Activated naive CD4-positive, alpha-beta T cell treated with anti-CD3 and anti-CD28 coated beads, Interleukin-2, amount 50 U/mL, for 24 hours (primary cell): ENCODE measurements around the gene ANKDD1B.
A peak's percentile ranks its signal among the peaks of the same experiment; 100 is the strongest.
"Not testable (repeated sequence)": the region's sequence is repeated elsewhere in the genome, so short reads cannot be mapped to it uniquely, and the experiment has no call there.

Source experiments
- H3K27ac Mint-ChIP-seq: one replicate; pipeline ENCODE4 v1.8.0; 2021; ENCODE audit warnings: mild to moderate bottlenecking, mixed read lengths
- H3K27me3 Mint-ChIP-seq: one replicate; pipeline ENCODE4 v1.8.0; 2021; ENCODE audit warnings: mixed read lengths
- H3K36me3 Mint-ChIP-seq: one replicate; pipeline ENCODE4 v1.8.0; 2021; ENCODE audit warnings: mixed read lengths
- H3K4me1 Mint-ChIP-seq: one replicate; pipeline ENCODE4 v1.8.0; 2021; ENCODE audit warnings: mixed read lengths
- H3K4me3 Mint-ChIP-seq: one replicate; pipeline ENCODE4 v1.8.0; 2021; ENCODE audit warnings: mild to moderate bottlenecking, mixed read lengths
- H3K9me3 Mint-ChIP-seq: one replicate; pipeline ENCODE4 v1.8.0; 2021; ENCODE audit warnings: mixed read lengths

The ANKDD1B gene

DNA sequence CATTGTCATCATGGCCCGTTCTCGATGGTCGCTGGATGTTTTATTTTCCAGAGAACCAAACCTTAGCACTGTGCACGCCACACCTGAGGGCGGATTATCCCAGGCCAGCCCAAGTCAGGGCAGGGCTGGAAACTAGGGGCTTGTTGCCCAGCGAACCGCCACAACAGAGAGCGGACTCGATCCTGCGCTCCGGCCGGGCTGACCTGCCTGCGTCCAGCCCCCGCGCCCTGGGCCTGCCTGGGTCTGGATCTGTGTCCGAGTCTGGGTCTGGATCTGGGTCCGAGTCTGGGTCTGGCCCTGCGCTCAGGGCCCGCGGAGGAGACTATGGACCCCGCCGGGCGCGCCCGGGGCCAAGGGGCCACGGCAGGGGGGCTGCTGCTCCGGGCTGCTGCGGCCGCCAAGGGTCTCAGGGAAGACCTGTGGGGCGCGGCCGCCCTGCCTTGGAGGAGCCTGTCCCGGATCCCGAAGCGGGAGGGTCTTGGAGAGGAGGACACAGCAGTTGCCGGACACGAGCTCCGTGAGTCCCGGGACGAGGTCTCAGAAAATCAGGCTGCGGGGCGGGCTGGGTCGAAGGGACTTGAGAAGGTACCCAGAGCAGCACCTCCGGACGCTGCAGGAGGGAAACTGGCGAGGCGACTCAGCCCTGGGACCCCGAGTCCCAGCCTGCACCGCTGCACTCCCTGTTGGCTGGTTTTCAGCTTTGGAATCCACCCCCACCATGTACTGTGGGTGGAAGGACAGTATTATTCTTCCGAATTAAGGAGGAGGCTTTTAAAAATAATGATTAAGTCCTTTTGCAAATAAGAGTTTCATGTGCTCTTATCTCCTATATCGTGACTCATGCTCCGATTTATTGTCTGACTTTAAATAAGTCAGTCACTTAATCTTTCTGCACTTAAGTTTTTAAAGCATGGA is at the start of gene ANKDD1B:
ANKDD1B (plus strand) TSS at position 143 of the 915 bp plus-strand sequence; CDS start at position 325, 182 bp downstream.
- H3K27ac Mint-ChIP-seq: no peak within 1 kb of the TSS
- peaks cover 5% of the 10 kb centered on the region for H3K36me3 Mint-ChIP-seq
- H3K4me1 Mint-ChIP-seq: no peaks in the 10 kb centered on the region
- peaks cover 18% of the 10 kb centered on the region for H3K27me3 Mint-ChIP-seq
- no peak within 1 kb of the TSS for H3K4me3 Mint-ChIP-seq
- H3K9me3 Mint-ChIP-seq: no peaks in the 10 kb centered on the region

DNA sequence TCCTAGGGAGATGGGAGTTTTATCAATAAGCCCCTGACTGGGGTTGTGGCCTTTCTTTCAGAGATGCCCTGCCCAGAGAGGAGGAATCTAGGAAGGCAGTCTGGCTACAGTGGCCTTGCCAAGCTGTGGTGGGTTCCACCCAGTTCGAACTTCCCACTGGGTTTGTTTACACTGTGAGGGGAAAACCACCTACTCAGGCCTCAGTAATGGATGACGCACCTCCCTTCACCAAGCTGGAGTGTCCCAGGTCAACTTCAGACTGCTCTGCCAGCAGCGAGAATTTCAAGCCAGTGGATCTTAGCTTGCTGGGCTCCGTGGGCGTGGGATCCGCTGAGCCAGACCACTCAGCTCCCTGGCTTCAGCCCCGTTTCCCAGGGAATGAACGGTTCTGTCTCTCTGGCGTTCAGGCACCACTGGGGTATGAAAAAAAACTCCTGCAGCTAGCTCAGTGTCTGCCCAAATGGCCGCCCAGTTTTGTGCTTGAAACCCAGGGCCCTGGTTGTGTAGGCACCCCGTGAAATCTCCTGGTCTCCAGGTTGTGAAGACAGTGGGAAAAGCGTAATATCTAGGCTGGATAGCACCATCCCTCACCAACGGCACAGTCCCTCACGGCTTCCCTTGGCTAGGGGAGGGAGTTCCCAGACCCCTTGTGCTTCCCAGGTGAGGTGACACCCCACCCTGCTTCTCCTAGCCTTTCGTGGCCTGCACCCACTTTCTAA is 45.1 kb upstream of the ANKDD1B start:
- peak overlapping the region; percentile 3 for H3K4me3 Mint-ChIP-seq
- H3K27ac Mint-ChIP-seq: peak overlapping the region; percentile 87
- H3K4me1 Mint-ChIP-seq: peaks cover 62% of the 10 kb centered on the region
- H3K9me3 Mint-ChIP-seq: peaks cover 11% of the 10 kb centered on the region
- peaks cover 42% of the 10 kb centered on the region for H3K36me3 Mint-ChIP-seq
- not testable (repeated sequence) for H3K27me3 Mint-ChIP-seq

DNA sequence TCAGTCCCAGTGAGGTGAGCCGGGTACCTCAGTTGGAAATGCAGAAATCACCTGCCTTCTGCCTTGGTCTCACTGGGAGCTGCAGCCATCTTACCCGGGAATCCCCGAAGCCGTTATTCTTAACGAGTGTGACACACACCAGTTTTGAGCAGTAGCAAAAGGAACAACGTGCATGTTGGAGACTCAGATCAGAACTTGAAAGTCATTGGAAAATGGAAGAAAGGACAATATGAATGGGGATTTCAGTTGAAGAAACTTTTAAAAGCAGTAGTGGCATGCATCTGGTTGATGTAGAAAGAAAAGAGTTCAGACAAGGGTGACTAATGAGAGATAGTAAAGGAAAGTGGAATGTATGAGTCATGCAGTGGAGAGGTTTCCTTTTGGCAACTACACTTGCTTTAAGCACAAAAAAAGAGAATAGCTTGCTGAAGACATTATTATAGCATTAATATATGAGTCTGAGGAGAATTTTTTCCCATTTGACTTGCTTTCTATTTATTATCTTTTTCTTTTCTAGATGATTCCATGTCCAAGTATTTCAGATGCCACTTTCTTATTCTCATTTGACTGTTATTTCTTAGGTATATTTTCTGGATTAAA is 44.4 kb upstream of the ANKDD1B start:
- Mint-ChIP-seq H3K36me3 (peaks cover 40% of the 10 kb centered on the region), H3K4me3 (peak overlapping the region; percentile 3), H3K27ac (peak overlapping the region; percentile 99), H3K4me1 (peaks cover 56% of the 10 kb centered on the region), H3K9me3 (peaks cover 11% of the 10 kb centered on the region), H3K27me3 (no peaks in the 10 kb centered on the region)

DNA sequence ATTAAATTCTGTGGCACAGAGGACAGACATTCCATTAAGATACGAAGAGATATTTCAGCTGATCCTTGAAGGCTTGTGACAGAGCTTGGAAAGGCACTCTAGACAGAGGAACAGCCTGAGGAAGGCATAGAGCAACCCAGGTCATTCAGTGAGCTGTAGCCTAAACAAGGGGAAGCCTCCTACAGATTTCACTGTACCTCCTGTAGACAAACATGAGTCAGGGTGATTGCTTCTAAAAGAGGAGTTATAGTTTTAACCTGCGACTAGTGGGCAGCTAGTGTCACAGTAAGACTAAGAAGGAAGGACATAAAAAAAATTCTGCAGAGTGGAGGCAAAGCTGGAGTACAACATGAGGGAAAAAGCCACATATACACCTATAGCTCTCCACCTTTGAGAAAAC is 43.5 kb upstream of the ANKDD1B start:
- peaks cover 11% of the 10 kb centered on the region for H3K9me3 Mint-ChIP-seq
- H3K36me3 Mint-ChIP-seq: peaks cover 34% of the 10 kb centered on the region
- peak overlapping the region; percentile 79 for H3K4me3 Mint-ChIP-seq
- no peaks in the 10 kb centered on the region for H3K27me3 Mint-ChIP-seq
- H3K4me1 Mint-ChIP-seq: peaks cover 51% of the 10 kb centered on the region
- H3K27ac Mint-ChIP-seq: peak overlapping the region; percentile 99

DNA sequence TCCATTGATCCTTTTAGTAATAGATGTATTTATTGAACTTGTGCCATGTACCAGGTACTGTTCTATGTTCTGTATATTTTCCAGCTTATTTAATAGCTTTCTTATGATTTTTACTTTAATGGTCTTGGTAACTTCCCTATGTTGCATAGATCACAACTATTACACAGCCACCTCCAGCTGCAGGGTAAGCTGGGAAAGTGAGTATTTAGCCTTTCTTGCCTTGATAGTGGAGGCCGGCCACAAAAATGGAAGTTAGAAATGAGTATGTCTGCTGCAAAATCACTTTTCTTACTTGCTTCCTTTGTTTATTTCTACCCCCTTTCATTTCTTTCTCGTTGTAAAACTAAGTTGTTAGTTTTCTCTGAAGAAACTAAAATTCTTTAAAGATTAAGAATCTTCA is 43.1 kb upstream of the ANKDD1B start:
- H3K27me3 Mint-ChIP-seq: no peaks in the 10 kb centered on the region
- H3K9me3 Mint-ChIP-seq: peaks cover 10% of the 10 kb centered on the region
- peaks cover 34% of the 10 kb centered on the region for H3K36me3 Mint-ChIP-seq
- no peak overlapping the region for H3K4me3 Mint-ChIP-seq
- H3K4me1 Mint-ChIP-seq: peaks cover 51% of the 10 kb centered on the region
- peak overlapping the region; percentile 99 for H3K27ac Mint-ChIP-seq

DNA sequence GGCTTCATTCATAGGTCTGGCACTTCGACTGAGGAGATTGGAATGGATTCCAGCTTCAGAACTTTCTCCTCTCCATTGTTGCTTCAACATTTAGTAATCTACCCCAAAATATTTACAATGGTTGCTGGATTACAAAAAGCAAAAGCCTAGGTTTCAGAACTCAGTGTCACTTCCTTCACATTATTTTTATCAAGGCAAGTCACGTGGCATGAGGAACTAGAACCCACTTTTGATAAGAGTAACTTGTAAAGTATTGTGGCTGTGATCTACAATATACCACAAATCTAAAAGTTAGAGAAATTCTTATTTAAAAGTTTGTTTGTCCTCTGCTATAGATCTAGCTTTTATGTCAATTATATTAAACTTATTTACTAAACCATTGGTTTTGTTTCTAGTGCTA is 39.7 kb upstream of the ANKDD1B start:
- peaks cover 29% of the 10 kb centered on the region for H3K4me1 Mint-ChIP-seq
- no peak overlapping the region for H3K4me3 Mint-ChIP-seq
- H3K36me3 Mint-ChIP-seq: peaks cover 23% of the 10 kb centered on the region
- H3K27ac Mint-ChIP-seq: no peak overlapping the region
- no peaks in the 10 kb centered on the region for H3K9me3 Mint-ChIP-seq
- no peaks in the 10 kb centered on the region for H3K27me3 Mint-ChIP-seq

DNA sequence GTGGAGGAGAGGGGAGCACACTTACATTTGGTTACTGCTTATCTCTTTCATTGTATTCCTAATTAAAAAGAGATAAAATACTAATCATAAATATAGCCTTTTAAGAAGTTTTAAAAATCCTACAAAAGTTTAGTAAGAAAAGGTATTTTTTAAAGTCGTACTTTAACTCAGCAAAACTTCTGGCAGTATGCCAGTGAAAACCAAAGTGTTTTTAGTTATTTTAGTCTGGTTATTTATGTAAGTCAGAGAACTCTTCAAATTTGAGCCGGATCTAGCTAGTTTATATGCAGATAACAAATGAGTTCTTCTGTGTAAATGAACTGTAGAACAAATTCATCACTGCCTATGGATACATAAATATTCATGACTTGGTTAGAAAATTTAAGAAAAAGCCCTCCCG is 36.5 kb upstream of the ANKDD1B start:
- peaks cover 18% of the 10 kb centered on the region for H3K36me3 Mint-ChIP-seq
- peak overlapping the region; percentile 17 for H3K27ac Mint-ChIP-seq
- H3K27me3 Mint-ChIP-seq: no peaks in the 10 kb centered on the region
- no peaks in the 10 kb centered on the region for H3K9me3 Mint-ChIP-seq
- peaks cover 6% of the 10 kb centered on the region for H3K4me1 Mint-ChIP-seq
- H3K4me3 Mint-ChIP-seq: no peak overlapping the region

DNA sequence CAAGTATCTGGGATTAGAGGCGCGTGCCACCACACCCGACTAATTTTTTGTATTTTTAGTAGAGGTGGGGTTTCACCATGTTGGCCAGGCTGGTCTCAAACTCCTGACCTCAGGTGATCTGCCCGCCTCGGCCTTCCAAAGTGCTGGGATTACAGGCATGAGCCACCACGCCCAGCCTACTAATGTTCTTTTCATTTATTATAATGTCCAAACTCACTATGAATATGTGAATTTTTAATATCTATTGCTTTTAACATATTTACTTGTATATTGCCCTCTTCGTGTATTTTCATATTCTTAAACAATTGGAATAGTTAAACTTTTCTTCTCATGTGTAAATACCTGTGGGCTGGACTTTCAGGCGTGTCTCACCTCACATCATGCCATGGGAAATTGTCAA is 33.0 kb upstream of the ANKDD1B start:
- H3K36me3 Mint-ChIP-seq: peaks cover 12% of the 10 kb centered on the region
- H3K27me3 Mint-ChIP-seq, H3K9me3 Mint-ChIP-seq, H3K4me3 Mint-ChIP-seq, H3K4me1 Mint-ChIP-seq, H3K27ac Mint-ChIP-seq: not testable (repeated sequence)

DNA sequence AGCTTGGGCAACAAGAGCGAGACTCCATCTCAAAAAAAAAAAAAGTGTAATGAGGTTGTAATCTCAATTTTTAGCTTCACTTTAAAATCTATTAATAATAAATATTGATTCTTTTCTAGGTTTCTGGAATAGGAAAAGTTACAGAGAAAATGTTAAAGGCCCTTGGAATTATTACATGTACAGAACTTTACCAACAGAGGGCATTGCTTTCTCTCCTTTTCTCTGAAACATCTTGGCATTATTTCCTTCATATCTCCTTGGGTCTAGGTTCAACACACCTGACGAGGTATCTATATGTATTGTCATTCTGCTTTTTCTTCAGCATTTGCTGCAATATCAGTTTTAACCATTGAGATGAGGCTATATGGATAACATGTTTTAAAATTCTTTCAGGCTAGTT is 26.6 kb upstream of the ANKDD1B start:
- Mint-ChIP-seq H3K27ac (no peak overlapping the region), H3K4me1 (no peaks in the 10 kb centered on the region), H3K9me3 (no peaks in the 10 kb centered on the region), H3K36me3 (peaks cover 13% of the 10 kb centered on the region), H3K27me3 (no peaks in the 10 kb centered on the region), H3K4me3 (no peak overlapping the region)

DNA sequence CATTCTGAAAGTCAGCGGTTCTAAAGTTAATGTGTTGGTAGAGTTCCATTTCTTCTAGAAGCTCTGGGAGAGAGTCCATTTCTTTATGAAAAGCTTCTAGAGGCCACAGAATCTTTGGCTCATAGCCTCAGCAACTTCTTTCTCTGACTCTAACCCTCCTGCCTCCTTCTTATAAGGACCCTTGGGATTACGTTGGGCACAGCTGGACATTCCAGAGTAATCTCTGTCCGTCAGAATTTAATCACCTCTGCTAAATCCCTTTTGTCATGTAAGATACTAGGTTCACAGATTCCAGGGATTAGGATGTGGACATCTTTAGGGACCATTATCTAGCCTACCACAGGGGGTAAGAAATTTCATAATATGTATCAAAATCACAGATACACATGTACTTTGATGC is 22.6 kb upstream of the ANKDD1B start:
- H3K27me3 Mint-ChIP-seq: no peaks in the 10 kb centered on the region
- H3K36me3 Mint-ChIP-seq: peaks cover 16% of the 10 kb centered on the region
- H3K9me3 Mint-ChIP-seq: no peaks in the 10 kb centered on the region

DNA sequence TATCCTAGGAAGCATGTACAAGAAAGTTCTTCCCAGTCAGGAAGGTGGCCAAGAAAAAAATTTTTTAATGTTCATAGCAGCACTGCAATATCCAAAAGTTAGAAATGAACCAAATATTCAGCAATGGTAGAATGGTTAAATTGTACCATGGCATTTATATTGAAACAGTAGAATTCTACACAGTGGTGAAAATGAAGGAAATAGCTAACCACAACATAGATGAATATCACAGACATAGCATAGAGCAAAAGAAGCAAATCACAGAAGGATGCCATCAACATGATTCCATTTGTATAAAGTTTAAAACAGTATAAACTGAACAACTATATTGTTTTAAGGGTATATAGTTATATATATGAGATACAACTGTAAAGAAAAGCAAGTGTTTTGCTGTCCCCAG is 10.7 kb upstream of the ANKDD1B start:
- Mint-ChIP-seq H3K9me3 (no peaks in the 10 kb centered on the region), H3K4me3 (no peak overlapping the region), H3K27ac (no peak overlapping the region), H3K36me3 (peaks cover 24% of the 10 kb centered on the region), H3K27me3 (no peaks in the 10 kb centered on the region), H3K4me1 (peaks cover 11% of the 10 kb centered on the region)

More for the DNA sequence above, 22.6 kb upstream of the ANKDD1B start:
- H3K27ac Mint-ChIP-seq: no peak overlapping the region
- H3K4me3 Mint-ChIP-seq: no peak overlapping the region
- H3K4me1 Mint-ChIP-seq: no peaks in the 10 kb centered on the region

DNA sequence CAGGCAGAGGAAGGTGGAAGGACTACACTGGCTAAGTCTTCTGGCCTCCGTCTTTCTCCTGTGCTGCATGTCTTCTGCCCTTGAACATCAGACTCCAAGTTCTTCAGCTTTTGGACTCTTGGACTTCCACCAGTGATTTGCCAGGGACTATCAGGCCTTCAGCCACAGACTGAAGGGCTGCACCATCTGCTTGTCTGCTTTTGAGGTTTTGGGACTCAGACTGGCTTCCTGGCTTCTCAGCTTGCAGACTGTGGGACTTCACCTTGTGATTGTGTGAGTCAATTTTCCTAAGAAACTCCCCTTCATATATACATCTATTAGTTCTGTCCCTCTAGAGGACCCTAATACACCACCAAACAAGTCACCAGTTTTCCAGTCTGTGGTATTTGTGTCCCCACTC is 9.7 kb upstream of the ANKDD1B start:
- H3K9me3 Mint-ChIP-seq: no peaks in the 10 kb centered on the region
- peaks cover 22% of the 10 kb centered on the region for H3K36me3 Mint-ChIP-seq
- no peak overlapping the region for H3K27ac Mint-ChIP-seq
- H3K27me3 Mint-ChIP-seq: no peaks in the 10 kb centered on the region
- H3K4me3 Mint-ChIP-seq: no peak overlapping the region
- H3K4me1 Mint-ChIP-seq: peaks cover 11% of the 10 kb centered on the region

DNA sequence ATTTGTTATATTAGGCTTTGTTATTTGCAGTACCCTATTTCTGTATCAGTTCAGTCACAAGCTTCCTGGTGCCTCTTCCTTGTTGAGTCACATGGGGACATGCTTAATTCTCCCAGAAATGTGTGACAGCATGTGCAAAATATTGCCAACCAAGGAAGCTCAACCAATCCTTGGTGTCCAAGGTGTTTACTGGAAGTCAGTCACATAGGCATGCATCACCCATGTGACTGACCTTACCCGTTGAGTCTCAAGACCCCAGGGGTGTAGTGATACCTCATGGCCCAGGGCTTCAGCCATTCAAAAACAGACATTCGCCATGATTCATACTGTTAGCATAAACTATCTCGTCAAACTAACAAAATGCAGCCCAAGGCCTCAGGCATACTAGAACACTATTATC is 9.3 kb upstream of the ANKDD1B start:
- Mint-ChIP-seq H3K9me3 (no peaks in the 10 kb centered on the region), H3K27ac (no peak overlapping the region), H3K27me3 (no peaks in the 10 kb centered on the region), H3K36me3 (peaks cover 22% of the 10 kb centered on the region), H3K4me3 (no peak overlapping the region), H3K4me1 (peaks cover 11% of the 10 kb centered on the region)

DNA sequence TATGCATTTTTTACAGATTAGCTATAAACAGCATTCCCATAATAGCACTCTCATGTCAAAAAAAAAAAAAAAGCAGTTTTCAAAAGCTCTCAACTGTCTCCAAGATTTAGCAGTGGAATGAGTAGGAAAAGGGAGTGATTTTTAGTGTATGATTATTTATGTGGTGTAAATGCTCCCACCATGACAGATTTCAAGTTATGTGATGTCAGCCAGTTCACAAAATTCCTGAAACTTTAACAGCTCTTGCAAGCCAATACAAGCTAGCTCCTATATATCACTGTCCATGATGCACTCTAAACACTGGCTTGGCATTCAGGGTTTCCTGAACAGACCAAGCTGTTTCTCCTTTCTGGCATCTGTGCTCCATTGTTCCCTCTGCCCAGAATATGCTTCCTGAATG is 7.9 kb upstream of the ANKDD1B start:
- H3K4me3 Mint-ChIP-seq: no peak overlapping the region
- H3K27me3 Mint-ChIP-seq: no peaks in the 10 kb centered on the region
- no peak overlapping the region for H3K27ac Mint-ChIP-seq
- H3K36me3 Mint-ChIP-seq: peaks cover 21% of the 10 kb centered on the region
- no peaks in the 10 kb centered on the region for H3K9me3 Mint-ChIP-seq
- peaks cover 11% of the 10 kb centered on the region for H3K4me1 Mint-ChIP-seq

DNA sequence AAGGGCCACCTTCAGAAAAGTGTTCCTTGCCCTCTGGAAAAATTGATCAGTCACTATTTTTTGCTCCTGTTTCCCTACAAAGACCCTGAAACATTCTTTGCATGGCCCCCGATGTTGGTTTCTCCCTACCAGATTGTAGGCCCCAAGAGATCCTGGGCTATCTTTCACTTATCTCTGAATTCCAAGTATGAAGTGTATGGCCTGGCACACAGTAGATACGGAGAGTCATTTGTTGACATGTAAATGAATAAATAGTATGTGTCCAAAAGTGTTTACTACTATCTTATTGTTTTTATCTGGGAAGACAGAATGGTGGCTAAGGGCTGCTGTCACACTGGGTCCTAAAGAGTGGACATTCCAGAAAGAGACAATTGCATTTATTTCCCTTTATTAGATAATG is 7.4 kb upstream of the ANKDD1B start:
- Mint-ChIP-seq H3K36me3 (peaks cover 21% of the 10 kb centered on the region), H3K27ac (no peak overlapping the region), H3K9me3 (no peaks in the 10 kb centered on the region), H3K27me3 (no peaks in the 10 kb centered on the region), H3K4me1 (peaks cover 11% of the 10 kb centered on the region), H3K4me3 (no peak overlapping the region)

DNA sequence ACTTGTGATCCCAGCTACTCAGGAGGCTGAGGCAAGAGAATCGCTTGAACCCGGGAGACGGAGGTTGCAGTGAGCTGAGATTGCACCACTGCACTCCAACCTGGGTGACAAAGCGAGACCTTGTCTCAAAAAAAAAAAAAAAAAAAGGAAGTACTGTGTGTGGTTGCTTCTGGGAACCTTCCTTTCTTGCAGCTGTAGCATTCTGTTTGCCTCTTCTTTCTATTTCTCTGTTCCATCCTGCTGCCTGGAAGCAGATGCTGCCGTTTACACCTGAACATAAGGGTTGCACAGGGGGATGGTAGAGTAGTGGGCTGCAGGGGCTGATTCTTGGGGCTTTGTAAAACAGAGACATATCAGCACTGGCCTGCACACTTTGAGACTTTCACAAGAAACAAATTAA is 3.9 kb upstream of the ANKDD1B start:
- H3K4me3 Mint-ChIP-seq, H3K27ac Mint-ChIP-seq, H3K9me3 Mint-ChIP-seq, H3K4me1 Mint-ChIP-seq: not testable (repeated sequence)
- peaks cover 17% of the 10 kb centered on the region for H3K36me3 Mint-ChIP-seq
- peaks cover 12% of the 10 kb centered on the region for H3K27me3 Mint-ChIP-seq
